A549 (cell line): ENCODE data around the gene RAB3B.

Source experiments
- BHLHE40 ChIP-seq: IDR thresholded peaks from 2 replicates; pipeline ENCODE4 v1.6.1; 2012; ENCODE audit warnings: low read depth, low read length, inconsistent platforms
- CTCF ChIP-seq: fragments of >200 bp; sonication (Bioruptor Twin); formaldehyde crosslinking; IDR thresholded peaks from 3 replicates; pipeline ENCODE4 v1.5.1; 2016
- EP300 ChIP-seq, 2 experiments: fragments of >200 bp; sonication (Bioruptor Twin); formaldehyde crosslinking; IDR thresholded peaks; 2 replicates in 1 of 2; 3 replicates in 1 of 2; pipeline ENCODE4 v1.6.1; 2016 to 2017
- HEYL ChIP-seq: fragments of 250-450 bp; sonication (Bioruptor Pico); IDR thresholded peaks from 2 replicates; pipeline ENCODE4 v1.8.0; 2021; ENCODE audit warnings: mild to moderate bottlenecking, moderate library complexity
- HOXA7 ChIP-seq: fragments of 250-450 bp; sonication (Bioruptor Pico); IDR thresholded peaks from 2 replicates; pipeline ENCODE4 v1.5.0; 2020; ENCODE audit warnings: mild to moderate bottlenecking, moderate library complexity
- KDM5A ChIP-seq: fragments of 200-600 bp; sonication (generic); IDR thresholded peaks from 2 replicates; pipeline ENCODE4 v1.6.1; 2016; ENCODE audit warnings: antibody characterized with exemption, mild to moderate bottlenecking
- POLR2A ChIP-seq: IDR thresholded peaks from 2 replicates; pipeline ENCODE4 v1.6.1; 2012; ENCODE audit warnings: mild to moderate bottlenecking, low read length
- POLR2AphosphoS2 ChIP-seq: conservative IDR thresholded peaks from 2 replicates; pipeline ENCODE4 v1.6.1; 2012; ENCODE audit warnings: low read length, improper control_type of control experiment, inconsistent platforms
- RAD21 ChIP-seq, 2 experiments: fragments of >200 bp in 1 of 2; sonication (Bioruptor Twin) in 1 of 2; formaldehyde crosslinking in 1 of 2; IDR thresholded peaks in 1 of 2; conservative IDR thresholded peaks in 1 of 2; 2 replicates in 1 of 2; 3 replicates in 1 of 2; pipeline ENCODE4 v1.6.1; 2012 to 2018; ENCODE audit warnings: inconsistent platforms in 1 of 2
- RARB ChIP-seq: fragments of 250-450 bp; sonication (Bioruptor Pico); IDR thresholded peaks from 2 replicates; pipeline ENCODE4 v1.8.0; 2021; ENCODE audit warnings: mild to moderate bottlenecking, moderate library complexity
- RFX5 ChIP-seq: fragments of 450-650 bp; IDR thresholded peaks from 2 replicates; pipeline ENCODE4 v1.7.1; 2014; ENCODE audit warnings: antibody characterized with exemption, mild to moderate bottlenecking, moderate library complexity
- SREBF2 ChIP-seq: fragments of 450-650 bp; IDR thresholded peaks from 2 replicates; pipeline ENCODE4 v1.6.1; 2014; ENCODE audit warnings: mild to moderate bottlenecking, moderate library complexity
- TP53 ChIP-seq: fragments of 250-450 bp; sonication (Bioruptor Pico); IDR thresholded peaks from 2 replicates; pipeline ENCODE4 v1.5.0; 2021; ENCODE audit warnings: mild to moderate bottlenecking, moderate library complexity

DNA sequence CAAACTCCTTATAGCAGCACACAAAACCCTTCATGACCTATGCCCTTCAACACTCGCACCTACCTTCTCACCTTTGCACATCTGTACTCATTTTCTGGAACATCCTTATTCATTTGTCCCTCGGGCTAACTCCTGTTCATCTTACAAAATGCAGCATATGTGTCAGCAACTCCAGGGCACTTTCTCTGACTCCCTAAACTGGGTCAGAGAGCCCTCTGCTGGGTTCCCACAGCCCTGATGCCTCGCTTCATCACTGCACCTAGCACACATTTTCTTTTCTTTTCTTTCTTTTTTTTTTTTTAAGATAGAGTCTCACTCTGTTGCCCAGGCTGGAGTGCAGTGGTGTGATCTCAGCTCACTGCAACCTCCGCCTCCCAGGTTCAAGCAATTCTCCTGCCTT, 54.0 kb downstream of the RAB3B start:
- TF ChIP-seq RFX5 = no peak
- no peak for TF ChIP-seq CTCF
- no peak for TF ChIP-seq HOXA7
- no peak for TF ChIP-seq EP300 (IDR thresholded peaks at IDR 0.05)
- TF ChIP-seq RARB (CRISPR knock-in tag) = no peak
- peak in 1 of 2 experiments; percentile 22; a peak in 2 of 5 replicates for TF ChIP-seq RAD21 (conservative IDR thresholded peaks at IDR 0.05 in 1 of 2, IDR thresholded peaks at IDR 0.05 in 1 of 2)
- TF ChIP-seq KDM5A = no peak
- TF ChIP-seq POLR2AphosphoS2 = no peak
- no peak for TF ChIP-seq TP53
- no peak for TF ChIP-seq POLR2A
- no peak for TF ChIP-seq BHLHE40
- no peak for TF ChIP-seq HEYL (CRISPR knock-in tag)
- no peak for TF ChIP-seq SREBF2
